Body of pancreas (tissue), 4 donors: Measurements from ENCODE around the gene TET2. TPM values are rescaled to one million over a fixed set of nuclear protein-coding genes. Genes with fewer than 3 reads are reported as not detected.

Source experiments
- ATAC-seq: fragments of 150-250 bp; one replicate; pipeline ENCODE4 v1.9.1; 2016
- DNase-seq, 4 donors: peaks; one replicate each; pipeline ENCODE4 v3.0.0-alpha.2; 2019
- H3K27ac ChIP-seq, 4 donors: fragments of 200-600 bp; sonication (generic); 1 replicate in 3 of 4; 2 replicates in 1 of 4; pipeline versions ENCODE4 v1.5.1 to v1.6.1; 2016 to 2019; ENCODE audit warnings: mild to moderate bottlenecking in 1 of 4, mixed read lengths in 1 of 4, moderate library complexity in 1 of 4
- H3K27me3 ChIP-seq, 2 donors: fragments of 200-600 bp; sonication (generic); one replicate each; pipeline ENCODE4 v1.6.0; 2016; ENCODE audit warnings: mild to moderate bottlenecking in 1 of 2
- H3K36me3 ChIP-seq, 2 donors: fragments of 200-600 bp; sonication (generic); replicated peaks in 1 of 2; 2 replicates each; pipeline ENCODE4 v1.5.1; 2016; ENCODE audit warnings: low read depth in 2 of 2; ENCODE audit not compliant: insufficient read depth in 1 of 2
- H3K4me1 ChIP-seq: fragments of 200-600 bp; sonication (generic); one replicate; pipeline ENCODE4 v1.6.0; 2016
- H3K4me3 ChIP-seq, 2 donors: fragments of 200-600 bp; sonication (generic); 1 replicate in 1 of 2; 2 replicates in 1 of 2; pipeline ENCODE4 v1.5.1; 2016 to 2019
- H3K9me3 ChIP-seq, 3 donors: fragments of 200-600 bp; sonication (generic); 1 replicate in 2 of 3; 2 replicates in 1 of 3; pipeline ENCODE4 v1.5.1; 2016
- POLR2A ChIP-seq, 3 donors: fragments of 450-650 bp; IDR thresholded peaks; one replicate each; pipeline ENCODE4 v1.6.1; 2016; ENCODE audit warnings: antibody characterized with exemption in 3 of 3, mild to moderate bottlenecking in 2 of 3
- WGBS, 2 donors: methylation state at CpG; one replicate each; pipeline ENCODE4 v1.1.5; 2017; 5-methylcytosine and 5-hydroxymethylcytosine counted together
- intact Hi-C: fragments of 100-400 bp; cut with DNase I; formaldehyde crosslinking; loops from one replicate; pipeline ENCODE4 v1.15.1; 2023
- total RNA-seq, 2 donors: library from RNA; depleted of rRNA; stranded (reverse); fragments of >200 nt; gene quantifications; one replicate each; pipeline ENCODE4 v1.1.0, GENCODE V29; 2016
- TF ChIP-seq, protein P1 (sequence below), 7 experiments: fragments of 450-650 bp in 4 of 7; fragments of 200-600 bp in 3 of 7; sonication (generic) in 3 of 7; IDR thresholded peaks; one replicate each; pipeline ENCODE4 v1.5.1; 2016 to 2019; ENCODE audit warnings: antibody characterized with exemption in 7 of 7

The TET2 gene
- total RNA-seq, 2 donors from 2014 or later: 11.2 to 17.5 TPM

DNA sequence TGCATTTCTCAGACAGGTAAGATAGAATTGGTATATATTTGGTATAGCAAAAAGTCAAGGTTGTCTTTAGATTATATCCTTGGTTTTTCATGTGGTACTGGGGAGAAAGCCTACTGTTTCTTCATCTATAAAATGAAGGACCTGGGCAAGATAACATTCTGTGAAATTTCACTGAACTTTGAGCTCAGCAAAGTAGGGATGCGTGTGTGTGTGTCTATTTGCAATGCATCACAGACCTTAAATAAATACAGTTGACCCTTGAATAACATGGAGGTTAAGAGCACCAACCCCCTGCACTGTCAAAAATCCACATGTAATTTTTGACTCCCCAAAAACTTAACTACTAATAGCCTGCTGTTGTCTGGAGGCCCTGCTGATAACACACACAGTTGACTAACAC lies 25.2 kb downstream of the TET2 start:
- H3K9me3 ChIP-seq: no peaks in the 10 kb centered on the region
- 75 to 77% methylated on average over 1 of the region's 1 CpG for WGBS, 2 donors
- TF ChIP-seq, protein P1, sequence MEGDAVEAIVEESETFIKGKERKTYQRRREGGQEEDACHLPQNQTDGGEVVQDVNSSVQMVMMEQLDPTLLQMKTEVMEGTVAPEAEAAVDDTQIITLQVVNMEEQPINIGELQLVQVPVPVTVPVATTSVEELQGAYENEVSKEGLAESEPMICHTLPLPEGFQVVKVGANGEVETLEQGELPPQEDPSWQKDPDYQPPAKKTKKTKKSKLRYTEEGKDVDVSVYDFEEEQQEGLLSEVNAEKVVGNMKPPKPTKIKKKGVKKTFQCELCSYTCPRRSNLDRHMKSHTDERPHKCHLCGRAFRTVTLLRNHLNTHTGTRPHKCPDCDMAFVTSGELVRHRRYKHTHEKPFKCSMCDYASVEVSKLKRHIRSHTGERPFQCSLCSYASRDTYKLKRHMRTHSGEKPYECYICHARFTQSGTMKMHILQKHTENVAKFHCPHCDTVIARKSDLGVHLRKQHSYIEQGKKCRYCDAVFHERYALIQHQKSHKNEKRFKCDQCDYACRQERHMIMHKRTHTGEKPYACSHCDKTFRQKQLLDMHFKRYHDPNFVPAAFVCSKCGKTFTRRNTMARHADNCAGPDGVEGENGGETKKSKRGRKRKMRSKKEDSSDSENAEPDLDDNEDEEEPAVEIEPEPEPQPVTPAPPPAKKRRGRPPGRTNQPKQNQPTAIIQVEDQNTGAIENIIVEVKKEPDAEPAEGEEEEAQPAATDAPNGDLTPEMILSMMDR (IDR thresholded peaks at IDR 0.05): no peak
- TF ChIP-seq POLR2A (IDR thresholded peaks at IDR 0.05): no peak
- DNase-seq: no peak
- intact Hi-C loops: no loop called here
- ATAC-seq: no peak
- no peaks in the 10 kb centered on the region for H3K4me1 ChIP-seq
- H3K36me3 ChIP-seq: no peaks in the 10 kb centered on the region
- no peak overlapping the region for H3K4me3 ChIP-seq
- H3K27ac ChIP-seq: no peak overlapping the region
- H3K27me3 ChIP-seq: no peaks in the 10 kb centered on the region

DNA sequence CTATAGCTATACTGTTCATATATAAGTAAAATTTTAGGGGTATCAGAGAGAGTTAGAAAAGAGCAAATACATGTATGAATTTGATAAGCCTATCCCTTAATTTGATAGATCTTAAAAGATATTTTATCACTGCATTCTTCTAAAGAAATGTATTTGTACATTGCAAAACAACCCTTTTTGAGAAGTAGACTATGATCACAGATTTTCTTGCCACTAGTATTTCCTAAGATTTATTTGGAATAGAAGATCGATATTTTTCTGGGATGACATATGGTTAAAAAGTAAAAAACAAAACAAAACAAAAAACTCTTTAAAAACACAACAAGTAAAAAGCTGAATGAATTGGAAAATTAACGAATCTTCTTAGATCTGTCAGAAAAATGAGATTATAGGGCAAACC lies 27.4 kb downstream of the TET2 start:
- no peak overlapping the region for H3K27ac ChIP-seq
- DNase-seq (no peak), ATAC-seq (no peak)
- 95 to 98% methylated on average over 2 of the region's 2 CpGs for WGBS, 2 donors
- no peaks in the 10 kb centered on the region for H3K4me1 ChIP-seq
- H3K9me3 ChIP-seq: no peaks in the 10 kb centered on the region
- H3K36me3 ChIP-seq: no peaks in the 10 kb centered on the region
- TF ChIP-seq POLR2A (IDR thresholded peaks at IDR 0.05): no peak
- TF ChIP-seq, protein P1 (IDR thresholded peaks at IDR 0.05): no peak
- H3K4me3 ChIP-seq: no peak overlapping the region
- H3K27me3 ChIP-seq: no peaks in the 10 kb centered on the region
- intact Hi-C loops: no loop called here

DNA sequence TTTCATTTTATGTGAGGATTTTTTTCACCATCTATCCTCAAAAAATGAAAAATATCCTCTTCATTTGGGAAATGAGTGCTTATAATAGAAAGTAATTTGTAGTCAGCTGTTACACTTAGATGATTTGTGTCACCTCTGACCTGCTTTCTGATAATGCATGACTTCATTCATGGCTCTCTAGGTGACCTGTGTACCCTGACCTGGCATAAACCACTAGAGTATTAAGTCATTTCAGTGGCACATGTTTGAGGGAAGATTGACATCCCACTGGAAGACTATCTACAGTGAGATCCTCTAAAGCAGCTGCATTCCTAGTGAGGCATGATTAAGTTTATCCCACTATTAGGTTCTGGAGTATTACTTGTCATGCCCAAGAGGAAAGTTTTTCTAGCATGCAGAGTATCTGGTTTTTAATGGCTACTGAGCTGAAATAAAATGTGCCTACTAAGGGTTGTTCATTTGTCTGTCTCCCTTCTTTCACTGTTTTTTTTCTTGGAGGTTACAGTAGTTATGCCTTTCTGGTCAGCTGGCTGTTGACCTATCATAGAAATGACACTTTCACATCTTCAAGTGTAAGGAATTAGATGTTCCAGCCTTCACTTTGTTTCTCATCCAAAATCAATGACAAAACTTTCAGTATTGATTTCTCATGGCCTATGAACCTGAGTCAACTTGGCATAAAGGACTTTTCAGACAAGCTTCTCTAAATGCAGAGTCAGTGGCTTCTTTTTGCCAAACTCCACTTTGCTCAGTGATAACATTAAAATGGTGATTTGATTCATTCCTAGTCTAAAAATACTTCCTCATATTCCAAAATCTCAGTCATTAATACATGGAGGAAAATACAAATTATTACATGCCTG lies 33.1 kb downstream of the TET2 start:
- DNase-seq (no peak), ATAC-seq (peak; percentile 65)
- no peaks in the 10 kb centered on the region for H3K27me3 ChIP-seq
- no peaks in the 10 kb centered on the region for H3K36me3 ChIP-seq
- H3K4me1 ChIP-seq: peaks cover 21% of the 10 kb centered on the region
- H3K4me3 ChIP-seq: no peak overlapping the region
- intact Hi-C loops: no loop called here
- TF ChIP-seq, protein P1 (IDR thresholded peaks at IDR 0.05): no peak
- no peak for TF ChIP-seq POLR2A (IDR thresholded peaks at IDR 0.05)
- H3K9me3 ChIP-seq: no peaks in the 10 kb centered on the region
- peak overlapping the region in 2 of 4 donors; percentile 24 to 29 for H3K27ac ChIP-seq

DNA sequence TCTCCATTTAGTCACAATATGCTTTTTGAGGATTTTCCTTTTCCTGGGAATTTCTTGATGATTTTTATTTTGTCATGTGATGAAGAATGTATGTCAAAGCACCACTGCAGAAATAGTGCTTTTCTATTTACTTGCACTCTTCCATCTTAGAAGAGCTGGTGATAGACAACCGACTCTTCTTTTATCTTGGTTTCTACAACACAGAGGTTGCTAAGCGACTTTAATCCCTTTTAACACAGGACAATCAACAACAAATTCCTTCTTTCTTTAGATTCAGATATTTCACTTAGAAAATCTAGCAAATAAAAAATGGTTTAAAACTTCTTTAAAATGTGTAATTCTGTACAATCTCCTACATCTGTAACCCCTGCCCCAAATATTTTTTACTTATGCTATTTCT lies 34.6 kb downstream of the TET2 start:
- H3K4me3 ChIP-seq: no peak overlapping the region
- TF ChIP-seq, protein P1 (IDR thresholded peaks at IDR 0.05): no peak
- no peak for TF ChIP-seq POLR2A (IDR thresholded peaks at IDR 0.05)
- no peaks in the 10 kb centered on the region for H3K27me3 ChIP-seq
- H3K27ac ChIP-seq: no peak overlapping the region
- intact Hi-C loops: no loop called here
- H3K4me1 ChIP-seq: peaks cover 26% of the 10 kb centered on the region
- no peaks in the 10 kb centered on the region for H3K36me3 ChIP-seq
- no peak for ATAC-seq
- H3K9me3 ChIP-seq: no peaks in the 10 kb centered on the region
- WGBS, 2 donors: 85 to 88% methylated on average over 2 of the region's 2 CpGs
- DNase-seq: no peak

DNA sequence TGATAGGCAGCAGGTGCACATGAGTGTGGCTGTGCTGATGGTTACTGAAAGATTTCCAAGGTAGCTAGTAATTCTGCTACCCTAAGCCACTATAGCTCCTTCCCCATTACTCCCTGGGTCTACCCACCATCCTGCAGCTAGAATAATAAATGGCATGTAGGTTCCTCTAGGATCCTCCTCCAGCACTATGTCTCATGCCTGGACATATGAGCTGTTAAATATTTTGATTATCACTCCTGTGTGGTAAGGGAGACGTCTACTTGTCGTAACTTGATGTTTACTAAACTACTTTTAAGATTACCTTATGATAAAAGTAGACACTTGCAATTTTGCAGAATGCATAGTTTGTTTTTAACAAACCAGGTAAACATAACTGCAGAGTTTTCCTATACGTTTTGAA lies 35.5 kb downstream of the TET2 start:
- Histone ChIP-seq H3K4me3 (no peak overlapping the region), H3K9me3 (no peaks in the 10 kb centered on the region), H3K27me3 (no peaks in the 10 kb centered on the region), H3K36me3 (no peaks in the 10 kb centered on the region), H3K27ac (no peak overlapping the region), H3K4me1 (peaks cover 31% of the 10 kb centered on the region)
- DNase-seq (no peak), ATAC-seq (no peak)
- TF ChIP-seq POLR2A (IDR thresholded peaks at IDR 0.05): no peak
- TF ChIP-seq, protein P1 (IDR thresholded peaks at IDR 0.05): no peak
- WGBS, 2 donors: 28 to 39% methylated on average over 3 of the region's 3 CpGs
- intact Hi-C loops: no loop called here
